Measurements from ENCODE around the gene ATP8A2. TPM values are rescaled to one million over a fixed set of nuclear protein-coding genes. Genes with fewer than 3 reads are reported as not detected.

The ATP8A2 gene
- total and polyA plus RNA-seq, 9 of the 15 experiments (the other 6 are each of a cell fraction or from before 2014, with no cell fraction given): under 0.01 to 0.33 (median 0.06) TPM; not detected in 4

DNA sequence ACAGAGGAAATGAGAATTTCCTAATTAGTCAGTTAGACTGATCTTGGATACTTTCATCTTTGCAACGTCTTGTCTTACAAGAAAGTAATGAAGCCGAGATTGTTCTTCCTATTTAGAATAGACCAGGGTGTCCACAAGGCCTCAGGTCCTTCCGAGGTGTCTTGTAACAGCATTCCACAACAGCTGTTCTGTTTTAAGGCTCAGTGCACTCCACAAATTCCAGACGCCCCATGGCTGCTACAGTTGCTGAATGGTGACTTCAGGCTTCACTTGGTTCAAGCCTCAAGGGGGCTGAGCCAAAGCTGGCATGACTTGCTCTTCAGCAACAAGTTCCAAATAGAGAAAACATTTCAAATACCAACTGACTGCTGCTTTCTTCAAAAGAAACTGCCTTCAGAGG lies 536.6 kb downstream of the ATP8A2 start:
- POLR2A ChIA-PET: no interaction called here
- 0% methylated on average over 4 of the region's 4 CpGs for WGBS (ENCODE audit: insufficient coverage, low coverage, missing lambda C conversion rate)
- no TSS peak for BruUV-seq (replicated peaks)
- Histone ChIP-seq H3K9ac (ENCODE audit: insufficient read depth in 1 of 2, low read depth in 2 of 2, low read length in 2 of 2) (no peak overlapping the region), H2AFZ (ENCODE audit: low read depth, low read length) (no peak overlapping the region), H3K79me2 (ENCODE audit: control insufficient read depth, insufficient read depth, low read length) (no peaks in the 10 kb centered on the region), H4K20me1 (replicated peaks; ENCODE audit: control insufficient read depth, insufficient read depth, low read length) (no peaks in the 10 kb centered on the region), H3K4me1 (replicated peaks in 1 of 2; ENCODE audit: control insufficient read depth in 2 of 2, insufficient read depth in 2 of 2, low read length in 2 of 2) (no peaks in the 10 kb centered on the region), H3K27me3 (ENCODE audit: control insufficient read depth in 2 of 2, insufficient read depth in 2 of 2, low read length in 2 of 2) (peaks cover 2 to 5% of the 10 kb centered on the region in 2 experiments; a peak in 1 of 5 replicates), H3K36me3 (ENCODE audit: control insufficient read depth, insufficient read depth, low read length) (no peaks in the 10 kb centered on the region), H3K27ac (ENCODE audit: extremely low read depth, low read depth, low read length) (no peak overlapping the region), H3K9me1 (ENCODE audit: control insufficient read depth, insufficient read depth, low read length) (no peaks in the 10 kb centered on the region), H3K9me3 (replicated peaks; ENCODE audit: control insufficient read depth, insufficient read depth, low read depth, low read length) (no peaks in the 10 kb centered on the region), H3K4me2 (ENCODE audit: insufficient read depth, low read length) (no peak overlapping the region), H3K4me3 (no peak overlapping the region)
- in situ Hi-C loops (cut with MboI) (no loop called here), intact Hi-C loops (cut with micrococcal nuclease) (no loop called here)
- ATAC-seq (no peak), DNase-seq (ENCODE audit: extremely low read depth in 1 of 4, low spot score in 3 of 4) (no peak), FAIRE-seq (no peak)
- CTCF ChIA-PET (ENCODE audit: low intra/inter-chr PET ratio): no interaction called here
- no peak for TF ChIP-seq NFYB (IDR thresholded peaks at IDR 0.05; ENCODE audit: extremely low read depth, insufficient read length)
- no peak for TF ChIP-seq ZNF644 (tag; IDR thresholded peaks at IDR 0.05; ENCODE audit: low read depth)

DNA sequence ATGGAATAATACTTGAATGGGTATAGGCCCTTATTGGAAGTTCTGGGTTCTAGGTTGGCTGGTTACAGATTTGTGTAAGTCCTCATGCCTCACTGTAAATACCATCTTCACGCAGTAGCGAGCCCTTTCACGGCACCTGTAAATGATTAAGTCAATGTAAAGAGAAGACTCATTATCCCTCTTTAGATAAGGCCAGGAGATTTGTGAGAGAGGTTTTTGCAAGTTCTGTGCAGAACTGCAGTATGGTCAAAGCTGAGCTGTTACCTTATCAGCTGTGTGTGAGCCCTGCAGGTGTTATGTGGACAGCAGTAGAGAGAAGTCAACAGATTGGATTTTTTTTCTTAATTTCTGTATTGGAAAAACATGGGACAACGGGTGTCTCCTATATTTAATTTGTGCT lies 538.5 kb downstream of the ATP8A2 start:
- WGBS (ENCODE audit: insufficient coverage, low coverage, missing lambda C conversion rate): 0% methylated on average over 4 of the region's 4 CpGs
- intact Hi-C loops (cut with micrococcal nuclease): no loop called here
- Histone ChIP-seq H3K36me3 (ENCODE audit: control insufficient read depth, insufficient read depth, low read length) (no peaks in the 10 kb centered on the region), H3K27ac (ENCODE audit: extremely low read depth, low read depth, low read length) (no peak overlapping the region), H4K20me1 (replicated peaks; ENCODE audit: control insufficient read depth, insufficient read depth, low read length) (no peaks in the 10 kb centered on the region), H3K27me3 (ENCODE audit: control insufficient read depth in 2 of 2, insufficient read depth in 2 of 2, low read length in 2 of 2) (peaks cover 0 to 5% of the 10 kb centered on the region in 2 experiments; a peak in 1 of 5 replicates), H3K4me1 (replicated peaks in 1 of 2; ENCODE audit: control insufficient read depth in 2 of 2, insufficient read depth in 2 of 2, low read length in 2 of 2) (no peaks in the 10 kb centered on the region), H2AFZ (ENCODE audit: low read depth, low read length) (no peak overlapping the region), H3K79me2 (ENCODE audit: control insufficient read depth, insufficient read depth, low read length) (no peaks in the 10 kb centered on the region), H3K4me2 (ENCODE audit: insufficient read depth, low read length) (no peak overlapping the region), H3K9me1 (ENCODE audit: control insufficient read depth, insufficient read depth, low read length) (no peaks in the 10 kb centered on the region), H3K9ac (ENCODE audit: insufficient read depth in 1 of 2, low read depth in 2 of 2, low read length in 2 of 2) (no peak overlapping the region), H3K9me3 (replicated peaks; ENCODE audit: control insufficient read depth, insufficient read depth, low read depth, low read length) (no peaks in the 10 kb centered on the region), H3K4me3 (no peak overlapping the region)
- no peak for DNase-seq (ENCODE audit: extremely low read depth in 1 of 4, low spot score in 3 of 4)
- ChIA-PET POLR2A (no interaction called here), CTCF (ENCODE audit: low intra/inter-chr PET ratio) (no interaction called here)
- no peak for FAIRE-seq
- no peak for ATAC-seq
- BruUV-seq (replicated peaks): no TSS peak
- TF ChIP-seq BHLHE40 (IDR thresholded peaks at IDR 0.05; ENCODE audit: low read length) (no peak), MBD2 (IDR thresholded peaks at IDR 0.05; ENCODE audit: borderline replicate concordance, low read depth) (no peak), NONO (IDR thresholded peaks at IDR 0.05; ENCODE audit: low read depth in 2 of 2, low read length in 1 of 2) (no peak), NCOA2 (IDR thresholded peaks at IDR 0.05; ENCODE audit: partially characterized antibody in 2 of 2) (no peak), BMI1 (IDR thresholded peaks at IDR 0.05; ENCODE audit: low read length) (no peak), TCFL5 (CRISPR knock-in tag; conservative IDR thresholded peaks at IDR 0.05) (no peak)
- in situ Hi-C loops (cut with MboI): no loop called here

Measured in K562 (cell line).